Neural cell (in vitro differentiated cells): ENCODE data around the gene C2orf69.

Experiments
- CTCF ChIP-seq: fragments of 450-650 bp; IDR thresholded peaks from 2 replicates; pipeline ENCODE4 v1.5.1; 2014; ENCODE audit warnings: antibody characterized with exemption, mild to moderate bottlenecking, moderate library complexity; ENCODE audit not compliant: poor library complexity, severe bottlenecking
- EP300 ChIP-seq: fragments of 450-650 bp; conservative IDR thresholded peaks from 2 replicates; pipeline ENCODE4 v1.6.1; 2014; ENCODE audit warnings: antibody characterized with exemption, mild to moderate bottlenecking, moderate library complexity; ENCODE audit not compliant: poor library complexity, severe bottlenecking
- EZH2 ChIP-seq: fragments of 200-600, 300-800 bp; shearing (Covaris generic), sonication (generic); IDR thresholded peaks from 2 replicates; pipeline ENCODE4 v1.6.1; 2014; ENCODE audit warnings: antibody characterized with exemption, low read length, borderline replicate concordance, mild to moderate bottlenecking; ENCODE audit not compliant: insufficient read depth, poor library complexity, severe bottlenecking

DNA sequence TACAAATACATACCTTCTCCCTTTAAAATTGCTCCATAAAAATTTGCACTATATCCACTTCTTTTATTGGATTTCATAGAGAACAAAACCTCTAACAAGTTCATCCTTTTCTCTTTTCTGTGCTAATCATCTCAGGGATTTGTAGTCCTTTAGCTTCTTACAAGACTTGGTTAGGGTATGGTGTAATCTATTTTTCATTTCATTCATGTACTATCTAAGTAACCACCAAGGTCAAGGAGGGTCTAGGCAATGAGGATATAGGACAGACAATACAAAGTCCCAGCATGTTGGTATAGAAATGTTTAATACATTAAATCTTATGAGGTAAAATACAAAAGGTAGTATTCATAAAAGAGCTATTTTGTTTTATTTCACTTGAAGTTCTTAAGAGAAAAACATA lies 17.5 kb downstream of the C2orf69 start:
- no peak for TF ChIP-seq CTCF
- no peak for TF ChIP-seq EZH2
- no peak for TF ChIP-seq EP300
